Endodermal cell (in vitro differentiated cells): ENCODE measurements around the gene MLYCD. TPM values are rescaled to one million over a fixed set of nuclear protein-coding genes. Genes with fewer than 3 reads are reported as not detected.

Experiments
- DNase-seq: peaks from one replicate; pipeline ENCODE4 v3.0.0-alpha.2; 2017
- H3K27ac ChIP-seq: 2 replicates; pipeline ENCODE4 v1.5.1; 2013; ENCODE audit warnings: mild to moderate bottlenecking, low read depth, low read length, moderate library complexity
- H3K27me3 ChIP-seq: 2 replicates; pipeline ENCODE4 v1.6.1; 2013; ENCODE audit warnings: mild to moderate bottlenecking, low read length, moderate library complexity; ENCODE audit not compliant: insufficient read depth, control insufficient read depth, poor library complexity, severe bottlenecking
- H3K36me3 ChIP-seq: 2 replicates; pipeline ENCODE4 v1.7.0; 2013; ENCODE audit warnings: mild to moderate bottlenecking, low read length, moderate library complexity; ENCODE audit not compliant: control insufficient read depth, insufficient read depth
- H3K4me1 ChIP-seq: one replicate; pipeline ENCODE4 v1.7.0; 2013; ENCODE audit warnings: low read length; ENCODE audit not compliant: control insufficient read depth, insufficient read depth
- H3K4me3 ChIP-seq: 2 replicates; pipeline ENCODE4 v1.5.1; 2013; ENCODE audit warnings: mild to moderate bottlenecking, low read length, moderate library complexity
- H3K9ac ChIP-seq: 2 replicates; pipeline ENCODE4 v1.6.1; 2013; ENCODE audit warnings: mild to moderate bottlenecking, low read length, moderate library complexity; ENCODE audit not compliant: poor library complexity, severe bottlenecking; ENCODE audit errors: extremely low read depth
- H3K9me3 ChIP-seq: 2 replicates; pipeline ENCODE4 v1.6.1; 2013; ENCODE audit warnings: mild to moderate bottlenecking, low read length, moderate library complexity; ENCODE audit not compliant: control insufficient read depth
- H3K27ac Mint-ChIP-seq: 2 replicates; pipeline ENCODE4 v1.8.0; 2020; ENCODE audit warnings: mixed read lengths
- H3K27me3 Mint-ChIP-seq: 2 replicates; pipeline ENCODE4 v1.8.0; 2021; ENCODE audit warnings: mild to moderate bottlenecking, mixed read lengths; ENCODE audit not compliant: insufficient read depth
- H3K36me3 Mint-ChIP-seq: 2 replicates; pipeline ENCODE4 v1.8.0; 2020; ENCODE audit warnings: low read depth, mixed read lengths
- H3K4me1 Mint-ChIP-seq: 2 replicates; pipeline ENCODE4 v1.8.0; 2020; ENCODE audit warnings: mixed read lengths
- H3K4me3 Mint-ChIP-seq: 2 replicates; pipeline ENCODE4 v1.8.0; 2020; ENCODE audit warnings: mild to moderate bottlenecking, moderate library complexity, mixed read lengths
- H3K9me3 Mint-ChIP-seq: 2 replicates; pipeline ENCODE4 v1.8.0; 2020; ENCODE audit warnings: mild to moderate bottlenecking, mixed read lengths
- CTCF ChIP-seq: fragments of 200-600 bp; sonication (generic); conservative IDR thresholded peaks from 2 replicates; pipeline ENCODE4 v1.5.0; 2021; ENCODE audit warnings: antibody characterized with exemption, mild to moderate bottlenecking
- WGBS, 2 experiments: methylation state at CpG; one replicate each; pipeline versions ENCODE4 v1.1.5 to v1.1.7; 2013; ENCODE audit warnings: missing lambda C conversion rate in 2 of 2, mixed read lengths in 1 of 2; ENCODE audit not compliant: insufficient coverage in 1 of 2, insufficient read length in 1 of 2; 5-methylcytosine and 5-hydroxymethylcytosine counted together
- total RNA-seq, 2 donors: library from RNA; stranded (reverse); fragmentation: NEBNext Ultra II Directional in 1 of 2; extraction: Animal tissue kit (Norgen Biotek cat#: 25700) in 1 of 2; gene quantifications; 2 replicates in 1 of 2; 3 replicates in 1 of 2; pipeline ENCODE4 v1.2.1, GENCODE V29; 2021

The MLYCD gene
- total RNA-seq, 2 donors from 2014 or later: 11.1 to 19.0 TPM

GRCh38 chr16:83887080-83887479 is 11.8 kb upstream of the MLYCD start:
- Histone ChIP-seq H3K27me3 (no peaks in the 10 kb centered on the region), H3K4me3 (no peak overlapping the region), H3K36me3 (no peaks in the 10 kb centered on the region), H3K27ac (no peak overlapping the region), H3K4me1 (peaks cover 9% of the 10 kb centered on the region), H3K9me3 (peaks cover 25% of the 10 kb centered on the region), H3K9ac (no peak overlapping the region)
- Mint-ChIP-seq H3K4me3 (no peak overlapping the region), H3K4me1 (peaks cover 28% of the 10 kb centered on the region), H3K36me3 (peaks cover 10% of the 10 kb centered on the region), H3K27me3 (no peaks in the 10 kb centered on the region), H3K9me3 (peaks cover 25% of the 10 kb centered on the region), H3K27ac (no peak overlapping the region)
- peak; percentile 54 for TF ChIP-seq CTCF
- 93 to 97% methylated on average over 5 to 8 of the region's 8 CpGs for whole genome bisulfite sequencing, 2 experiments
- no peak for DNase-seq

GRCh38 chr16:83887564-83887963 is 11.4 kb upstream of the MLYCD start:
- no peak for DNase-seq
- Histone ChIP-seq H3K9me3 (peaks cover 30% of the 10 kb centered on the region), H3K27me3 (no peaks in the 10 kb centered on the region), H3K4me3 (no peak overlapping the region), H3K27ac (peak overlapping the region; percentile 7), H3K9ac (peak overlapping the region; percentile 66), H3K36me3 (no peaks in the 10 kb centered on the region), H3K4me1 (peaks cover 6% of the 10 kb centered on the region)
- H3K27ac Mint-ChIP-seq: peak overlapping the region; percentile 97
- no peak overlapping the region for H3K4me3 Mint-ChIP-seq
- peaks cover 28% of the 10 kb centered on the region for H3K4me1 Mint-ChIP-seq
- H3K9me3 Mint-ChIP-seq: peaks cover 28% of the 10 kb centered on the region
- TF ChIP-seq CTCF: no peak
- H3K27me3 Mint-ChIP-seq: no peaks in the 10 kb centered on the region
- H3K36me3 Mint-ChIP-seq: peaks cover 12% of the 10 kb centered on the region
- WGBS, 2 experiments: 80 to 84% methylated on average over 5 to 8 of the region's 8 CpGs

GRCh38 chr16:83888672-83889044 is 10.3 kb upstream of the MLYCD start:
- H3K27ac ChIP-seq: peak overlapping the region; percentile 18
- peak overlapping the region; percentile 97 for H3K27ac Mint-ChIP-seq
- H3K4me3 Mint-ChIP-seq: peak overlapping the region; percentile 25
- 50% methylated on average over 1 of the region's 4 CpGs; no CpG with 5 or more reads in 1 of the 2 experiments for WGBS, 2 experiments
- H3K4me1 ChIP-seq: peaks cover 6% of the 10 kb centered on the region
- no peak overlapping the region for H3K4me3 ChIP-seq
- H3K4me1 Mint-ChIP-seq: peaks cover 28% of the 10 kb centered on the region
- TF ChIP-seq CTCF: no peak
- H3K9me3 Mint-ChIP-seq: peaks cover 35% of the 10 kb centered on the region
- H3K9ac ChIP-seq: peak overlapping the region; percentile 66
- H3K9me3 ChIP-seq: peaks cover 36% of the 10 kb centered on the region
- H3K27me3 ChIP-seq: no peaks in the 10 kb centered on the region
- H3K27me3 Mint-ChIP-seq: no peaks in the 10 kb centered on the region
- no peaks in the 10 kb centered on the region for H3K36me3 ChIP-seq
- peaks cover 16% of the 10 kb centered on the region for H3K36me3 Mint-ChIP-seq
- DNase-seq: peak; percentile 82
